ENCODE data around the gene SNPH.

The SNPH gene

DNA sequence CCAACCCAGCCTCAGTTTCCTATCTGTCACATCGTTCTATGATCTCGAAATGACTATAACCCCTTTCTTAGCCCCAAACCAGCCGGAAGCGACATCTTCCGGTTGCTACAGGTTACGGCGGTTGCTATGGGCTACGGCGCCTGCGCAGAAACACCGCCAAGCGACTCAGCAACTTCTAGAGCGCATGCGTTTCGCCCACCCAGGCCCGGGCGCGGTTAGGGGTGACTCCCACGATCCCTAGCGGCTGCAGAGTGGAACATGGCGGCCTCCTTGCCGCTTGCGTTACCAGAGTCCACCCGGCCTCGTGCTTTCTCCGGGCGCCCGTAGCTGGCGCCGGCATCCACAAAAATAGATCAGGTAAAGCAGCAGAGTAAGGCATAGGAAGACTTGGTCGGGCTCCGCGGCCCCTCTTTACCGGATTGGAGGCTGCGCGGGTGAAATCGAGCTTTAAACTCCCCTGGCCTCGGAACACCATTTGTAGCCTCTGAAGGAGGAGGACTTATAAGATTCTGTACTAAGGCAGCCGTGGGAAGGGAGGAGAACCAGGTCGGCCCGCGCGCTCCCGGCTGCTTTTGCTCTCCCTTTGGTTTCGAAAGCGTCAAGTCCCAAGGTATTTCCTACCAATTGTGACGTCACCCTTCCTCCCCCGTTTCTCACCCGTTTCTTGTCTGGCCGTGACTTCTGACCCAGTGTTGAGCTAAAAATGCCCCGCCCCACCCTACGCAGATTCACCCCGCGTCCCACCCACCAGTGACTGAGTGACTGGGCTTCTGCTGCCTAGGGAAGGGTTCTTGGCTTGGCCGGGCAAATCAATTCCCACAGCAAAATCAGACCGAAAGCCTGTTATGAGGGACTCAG is 59.3 kb downstream of the SNPH start:
- peak; percentile 98 for DNase-seq

DNA sequence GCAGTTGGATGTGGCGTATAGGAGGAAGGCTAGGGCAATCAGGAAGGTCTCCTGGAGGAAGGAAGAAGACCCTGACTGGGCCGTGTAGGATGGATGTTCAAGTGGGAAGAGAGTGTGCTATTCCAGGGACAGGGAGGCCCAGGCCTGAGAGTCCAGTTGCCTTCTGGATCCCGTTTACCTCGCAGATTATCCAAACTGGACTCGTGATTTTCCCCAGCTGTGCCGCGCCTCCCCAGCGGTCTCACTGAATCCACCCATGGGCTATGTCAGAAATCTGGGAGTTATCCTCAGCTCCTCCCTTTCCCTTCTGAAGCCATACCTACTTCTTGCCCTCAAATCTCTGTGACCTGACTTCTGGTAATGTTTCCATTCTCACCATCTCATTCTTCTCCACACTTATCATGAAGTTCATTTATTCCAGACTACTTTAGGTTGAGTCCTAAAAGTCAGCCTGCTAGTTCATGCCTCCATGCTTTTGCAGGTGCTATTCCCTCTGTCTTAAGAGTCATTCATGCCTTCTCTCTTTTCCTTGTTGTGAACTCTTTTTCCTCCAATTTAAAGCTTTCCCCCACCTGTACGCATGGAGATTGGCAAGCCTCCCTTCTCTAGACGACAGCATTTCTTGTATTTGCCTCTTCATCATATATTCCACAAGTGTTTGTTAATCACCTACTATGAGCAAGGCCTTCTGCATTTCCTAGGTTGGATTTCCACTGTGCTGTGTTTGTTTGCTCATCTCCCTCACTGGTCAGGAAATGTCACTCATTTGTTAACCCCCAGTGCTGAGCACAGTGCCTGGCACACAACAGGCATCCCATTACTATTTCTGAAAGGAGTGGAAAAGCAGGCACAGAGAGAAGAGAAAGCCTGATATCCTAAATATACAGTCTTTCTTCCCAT is 60.2 kb downstream of the SNPH start:
- no peak for DNase-seq

- no peak for DNase-seq
Measured at GRCh38 chr20:1327241-1327653, 61.2 kb downstream of the SNPH start.

DNA sequence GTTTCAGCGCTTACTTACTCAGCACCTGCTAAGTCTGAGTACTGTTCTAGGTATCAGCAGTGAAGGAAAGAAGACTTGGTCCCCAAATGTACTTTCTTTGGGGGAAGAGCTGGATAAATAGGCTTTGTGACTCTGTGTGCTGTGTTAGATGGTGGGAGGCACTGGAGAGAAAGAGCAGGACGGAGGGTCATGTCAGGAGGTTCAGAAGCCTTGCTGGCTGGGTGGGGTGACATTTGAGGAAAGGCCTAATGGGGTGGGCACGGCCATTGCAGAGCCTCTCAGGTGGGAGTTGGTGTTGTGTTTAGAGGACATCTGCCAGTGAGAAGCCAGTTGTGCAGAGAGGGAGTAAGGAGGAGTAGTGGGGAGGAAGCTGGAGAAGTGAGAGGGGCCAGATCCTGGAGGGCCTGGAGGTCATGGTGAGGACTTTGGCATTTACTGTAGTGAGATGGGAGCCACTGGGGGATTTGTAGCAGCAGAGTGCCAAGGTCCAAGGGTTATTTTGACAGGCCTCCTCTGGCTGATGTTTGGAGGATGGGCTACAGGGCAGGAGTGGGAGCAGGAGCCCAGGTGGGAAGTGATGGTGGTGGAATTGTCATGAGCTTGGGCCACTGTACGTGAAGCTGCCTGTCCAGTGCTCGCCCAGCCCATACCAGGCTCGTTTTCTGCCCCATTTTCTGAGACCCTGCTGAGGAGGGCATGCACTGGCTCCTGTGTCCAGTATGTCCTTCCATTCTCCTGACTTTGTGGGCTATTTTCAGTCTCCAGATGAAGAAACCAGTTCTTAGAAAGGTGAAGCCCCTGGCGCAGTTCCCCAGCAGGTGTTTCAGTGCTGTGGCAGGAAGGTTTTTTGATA is 62.0 kb downstream of the SNPH start:
- no peak for DNase-seq

GRCh38 chr20:1328680-1329330 is 62.7 kb downstream of the SNPH start, which contains the start of gene SDCBP2:
Gene SDCBP2, minus strand, starts transcription at chr20:1329139. Its CDS starts 8,723 bp downstream, at chr20:1320416.
- DNase-seq, result no peak

- no peak for DNase-seq
Measured at GRCh38 chr20:1330075-1330830, 64.2 kb downstream of the SNPH start.

DNA sequence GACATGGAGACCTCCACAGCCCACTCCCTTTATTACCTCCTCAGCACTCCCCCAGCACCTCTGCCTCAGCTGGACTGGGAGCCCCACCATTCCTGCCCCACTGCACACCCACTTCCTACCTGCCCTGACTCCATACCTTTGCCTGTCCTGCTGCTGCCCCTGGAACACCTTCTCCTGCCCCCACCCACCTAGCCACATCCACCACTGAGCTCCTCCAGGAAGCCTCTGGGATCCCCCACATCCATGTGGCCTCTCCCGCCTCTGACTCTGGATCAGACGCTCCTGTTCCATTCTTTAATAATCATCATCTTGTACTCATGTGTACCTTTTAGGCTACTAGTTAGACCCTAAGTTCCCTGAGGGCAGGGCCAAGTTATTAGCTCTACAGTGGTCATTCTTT is 65.0 kb downstream of the SNPH start:
- no peak for DNase-seq

GRCh38 chr20:1331801-1332453 is 65.8 kb downstream of the SNPH start:
- no peak for DNase-seq

- DNase-seq, result no peak
Measured at GRCh38 chr20:1332749-1333300, 66.7 kb downstream of the SNPH start.

GRCh38 chr20:1333462-1334369 is 67.6 kb downstream of the SNPH start:
- DNase-seq, result no peak

DNA sequence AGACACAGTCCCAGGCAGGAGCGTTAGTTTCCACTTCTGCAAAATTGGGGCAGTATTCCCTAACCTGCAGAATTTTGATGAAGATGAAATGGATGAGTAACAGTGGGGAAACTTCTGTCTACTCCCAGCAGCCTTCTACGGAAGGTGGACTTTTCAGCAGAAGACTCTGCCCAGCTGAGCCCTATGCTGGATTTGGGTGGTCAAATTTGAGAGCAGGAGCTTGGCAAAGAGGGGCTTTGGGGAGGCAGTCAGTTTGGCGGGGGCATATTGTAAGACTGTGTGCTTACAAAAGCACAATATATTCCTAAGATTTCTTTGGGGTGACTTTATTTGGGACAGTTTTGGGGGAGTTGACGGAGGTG is 68.3 kb downstream of the SNPH start:
- no peak for DNase-seq

DNA sequence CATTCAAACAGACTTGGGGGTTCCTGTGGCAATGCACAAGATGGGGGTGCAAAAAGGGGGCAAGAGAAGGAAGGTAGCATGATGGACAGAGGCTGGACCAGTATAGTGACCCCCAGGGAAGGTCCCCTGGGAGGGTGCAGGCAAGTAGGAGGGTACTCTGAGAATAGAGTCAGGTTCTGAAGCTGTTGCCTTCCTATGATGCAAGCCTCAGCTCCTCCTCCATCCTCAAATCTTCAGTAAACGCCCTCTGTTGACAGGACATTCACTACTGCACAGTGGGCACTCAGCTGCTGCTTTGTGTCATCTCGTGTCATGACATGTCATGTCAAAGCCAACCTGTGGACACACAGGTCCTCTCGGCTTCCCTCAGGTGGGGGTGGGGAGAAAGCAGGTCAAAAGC is 68.7 kb downstream of the SNPH start:
- no peak for DNase-seq

GRCh38 chr20:1335961-1336698 is 70.0 kb downstream of the SNPH start:
- DNase-seq, result no peak

GRCh38 chr20:1336699-1337367 is 70.7 kb downstream of the SNPH start:
- no peak for DNase-seq

DNA sequence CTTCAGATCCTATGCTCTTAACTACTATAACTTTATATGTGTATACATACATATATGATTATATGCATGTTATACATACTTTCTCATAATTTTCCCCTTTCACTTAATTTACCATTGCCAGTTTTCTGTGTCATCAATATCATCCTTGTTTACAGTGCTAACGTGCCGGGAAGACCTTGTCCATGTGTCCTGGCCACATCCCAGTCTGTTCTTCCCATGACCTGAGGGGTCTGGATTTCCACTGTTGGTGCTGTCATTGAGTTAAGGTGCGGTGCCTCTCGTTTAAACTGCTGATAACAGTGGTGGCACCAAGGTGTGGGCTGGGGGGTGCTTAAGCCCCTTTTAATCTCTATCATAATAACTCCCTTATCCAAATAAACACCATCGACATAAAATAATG is 71.3 kb downstream of the SNPH start:
- DNase-seq, result no peak

- DNase-seq, result no peak
Measured at GRCh38 chr20:1338096-1338495, 72.0 kb downstream of the SNPH start.

GRCh38 chr20:1338801-1339200 is 72.7 kb downstream of the SNPH start:
- DNase-seq, result no peak

DNA sequence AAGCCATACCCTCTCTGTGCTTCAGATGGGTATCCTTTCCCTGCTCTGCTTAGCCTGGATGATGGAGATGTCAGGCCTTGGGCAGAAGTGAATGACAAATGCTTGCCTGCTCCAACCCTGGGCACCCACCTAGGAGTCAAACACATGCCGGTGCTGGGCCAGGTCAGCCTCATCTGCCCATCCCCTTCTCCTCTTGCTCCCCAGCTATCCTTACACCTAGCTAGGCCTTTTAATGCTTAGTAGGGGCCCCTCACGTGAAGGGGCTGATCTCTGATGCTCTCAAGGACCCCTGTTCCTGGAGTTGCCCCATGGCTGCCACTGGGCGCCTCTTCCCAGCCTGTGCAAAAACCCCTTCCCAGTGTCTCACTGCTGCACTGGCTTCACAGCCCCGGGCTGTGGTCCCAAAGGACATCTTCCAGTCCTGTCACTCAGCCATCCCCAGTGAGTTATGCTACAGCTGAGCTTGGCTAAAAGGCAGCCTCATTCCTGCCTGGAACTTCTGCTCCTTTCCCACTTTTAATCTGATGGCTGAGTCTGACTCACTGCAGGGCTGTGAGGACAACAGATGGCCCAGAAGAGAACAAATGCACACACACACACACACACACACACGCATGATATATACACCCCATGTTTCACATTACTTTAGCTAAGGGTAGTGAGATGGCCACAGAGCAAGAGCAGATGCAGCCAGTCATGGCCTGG is 75.6 kb downstream of the SNPH start:
- DNase-seq, result no peak
